NCI-H146 (cell line): ENCODE results near the gene SERPINI2.

ENCODE experiments used
- DNase-seq: peaks from one replicate; lab custom pipeline; 2025; lab: John Stamatoyannopoulos, UW

The SERPINI2 gene

GRCh38 chr3:167473863-167474262 is at the start of gene SERPINI2:
Gene SERPINI2, minus strand, starts transcription at chr3:167474042. Its CDS starts 2,208 bp downstream, at chr3:167471834.
- no peak for DNase-seq

GRCh38 chr3:167521006-167521355 is 47.1 kb upstream of the SERPINI2 start:
- DNase-seq = no peak

GRCh38 chr3:167520266-167521005 is 46.6 kb upstream of the SERPINI2 start:
- DNase-seq = no peak

- no peak for DNase-seq
Observed at GRCh38 chr3:167507954-167508353, 34.1 kb upstream of the SERPINI2 start.

- no peak for DNase-seq
Observed at GRCh38 chr3:167502401-167502800, 28.6 kb upstream of the SERPINI2 start.

GRCh38 chr3:167501941-167502340 is 28.1 kb upstream of the SERPINI2 start:
- DNase-seq = no peak

- DNase-seq = no peak
Observed at GRCh38 chr3:167497903-167498302, 24.1 kb upstream of the SERPINI2 start.

- peak; percentile 10 for DNase-seq
Observed at GRCh38 chr3:167493244-167493643, 19.4 kb upstream of the SERPINI2 start.

GRCh38 chr3:167491621-167492020 is 17.8 kb upstream of the SERPINI2 start:
- no peak for DNase-seq

- no peak for DNase-seq
Observed at GRCh38 chr3:167489571-167489970, 15.7 kb upstream of the SERPINI2 start.

- no peak for DNase-seq
Observed at GRCh38 chr3:167487556-167487955, 13.7 kb upstream of the SERPINI2 start.

GRCh38 chr3:167484551-167484950 is 10.7 kb upstream of the SERPINI2 start:
- DNase-seq = no peak

GRCh38 chr3:167483708-167484475 is 10.1 kb upstream of the SERPINI2 start:
- no peak for DNase-seq

- DNase-seq = no peak
Observed at GRCh38 chr3:167481164-167481563, 7.3 kb upstream of the SERPINI2 start.

GRCh38 chr3:167480748-167481147 is 6.9 kb upstream of the SERPINI2 start:
- no peak for DNase-seq

GRCh38 chr3:167469381-167469780 is 4.5 kb downstream of the SERPINI2 start:
- no peak for DNase-seq

- DNase-seq = peak; percentile 8
Observed at GRCh38 chr3:167467848-167468611, 5.8 kb downstream of the SERPINI2 start.

GRCh38 chr3:167466966-167467365 is 6.9 kb downstream of the SERPINI2 start:
- DNase-seq = no peak

- no peak for DNase-seq
Observed at GRCh38 chr3:167456157-167456799, 17.6 kb downstream of the SERPINI2 start.

- no peak for DNase-seq
Observed at GRCh38 chr3:167453815-167454214, 20.0 kb downstream of the SERPINI2 start.

GRCh38 chr3:167451282-167451681 is 22.6 kb downstream of the SERPINI2 start:
- no peak for DNase-seq

GRCh38 chr3:167450675-167451074 is 23.2 kb downstream of the SERPINI2 start:
- no peak for DNase-seq
